Testis (tissue), 2 donors: Measurements from ENCODE around the gene MYRF.

Experiments
- POLR2A ChIP-seq: fragments of 450-650 bp; IDR thresholded peaks from one replicate; pipeline ENCODE4 v1.6.1; 2017; ENCODE audit warnings: antibody characterized with exemption, mild to moderate bottlenecking, moderate library complexity
- TF ChIP-seq, protein P1 (sequence below), 3 experiments: fragments of 450-650 bp in 2 of 3; fragments of 200-600 bp in 1 of 3; sonication (generic) in 1 of 3; IDR thresholded peaks; one replicate each; pipeline ENCODE4 v1.5.1; 2016 to 2019; ENCODE audit warnings: antibody characterized with exemption in 3 of 3, mild to moderate bottlenecking in 2 of 3, moderate library complexity in 1 of 3

DNA sequence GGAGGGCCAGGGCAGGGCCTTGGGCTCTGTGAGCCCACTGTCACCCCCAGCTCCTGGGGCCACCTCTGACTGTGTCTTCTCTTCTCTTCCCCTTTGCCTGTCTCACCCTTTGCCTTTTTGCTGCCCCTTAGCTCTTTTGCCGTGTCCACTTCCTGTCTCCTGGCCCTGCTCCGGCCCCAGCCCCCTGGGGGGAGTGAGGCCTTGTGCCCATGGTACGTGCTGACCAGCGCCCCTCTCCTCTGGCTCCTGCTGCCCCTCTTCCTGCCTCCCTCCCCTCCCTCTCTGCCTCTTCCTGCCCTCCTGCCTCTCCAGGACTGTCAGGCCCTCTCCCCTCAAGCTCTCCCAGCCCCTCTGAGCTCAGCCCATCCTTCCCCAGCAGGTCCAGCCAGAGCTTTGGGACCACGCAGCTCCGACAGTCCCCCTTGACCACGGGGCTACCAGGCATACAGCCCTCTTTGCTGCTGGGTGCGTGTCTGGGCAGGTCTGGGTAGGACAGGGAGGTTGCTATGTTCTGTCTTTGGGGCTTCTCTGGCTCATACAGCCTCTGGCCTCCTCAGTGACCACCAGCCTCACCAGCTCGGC lies 28.2 kb downstream of the MYRF start:
- TF ChIP-seq, protein P1, sequence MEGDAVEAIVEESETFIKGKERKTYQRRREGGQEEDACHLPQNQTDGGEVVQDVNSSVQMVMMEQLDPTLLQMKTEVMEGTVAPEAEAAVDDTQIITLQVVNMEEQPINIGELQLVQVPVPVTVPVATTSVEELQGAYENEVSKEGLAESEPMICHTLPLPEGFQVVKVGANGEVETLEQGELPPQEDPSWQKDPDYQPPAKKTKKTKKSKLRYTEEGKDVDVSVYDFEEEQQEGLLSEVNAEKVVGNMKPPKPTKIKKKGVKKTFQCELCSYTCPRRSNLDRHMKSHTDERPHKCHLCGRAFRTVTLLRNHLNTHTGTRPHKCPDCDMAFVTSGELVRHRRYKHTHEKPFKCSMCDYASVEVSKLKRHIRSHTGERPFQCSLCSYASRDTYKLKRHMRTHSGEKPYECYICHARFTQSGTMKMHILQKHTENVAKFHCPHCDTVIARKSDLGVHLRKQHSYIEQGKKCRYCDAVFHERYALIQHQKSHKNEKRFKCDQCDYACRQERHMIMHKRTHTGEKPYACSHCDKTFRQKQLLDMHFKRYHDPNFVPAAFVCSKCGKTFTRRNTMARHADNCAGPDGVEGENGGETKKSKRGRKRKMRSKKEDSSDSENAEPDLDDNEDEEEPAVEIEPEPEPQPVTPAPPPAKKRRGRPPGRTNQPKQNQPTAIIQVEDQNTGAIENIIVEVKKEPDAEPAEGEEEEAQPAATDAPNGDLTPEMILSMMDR (IDR thresholded peaks at IDR 0.05), result no peak
- TF ChIP-seq POLR2A, result no peak
